Activated CD8-positive, alpha-beta T cell treated with anti-CD3 and anti-CD28 coated beads for 36 hours (primary cell): ENCODE data around the gene SETBP1. TPM values are rescaled to one million over a fixed set of nuclear protein-coding genes. Genes with fewer than 3 reads are reported as not detected.

Source experiments
- ATAC-seq: fragments of 200-7000 bp; cut with Tn5 transposase; one replicate; pipeline ENCODE4 v1.10.0; 2021; ENCODE audit warnings: mild to moderate bottlenecking, moderate library complexity
- CTCF ChIA-PET: fragments of 350-600 bp; sonication (Branson Sonifier 250); formaldehyde crosslinking; loops from one replicate; lab custom pipeline; 2021; ENCODE audit warnings: antibody characterized with exemption; lab: Charles Lee
- POLR2A ChIA-PET: fragments of 350-600 bp; sonication (Branson Sonifier 250); formaldehyde crosslinking; loops from one replicate; lab custom pipeline; 2021; ENCODE audit warnings: antibody characterized with exemption; lab: Charles Lee
- DNase-seq: peaks from one replicate; pipeline ENCODE4 v3.0.0-alpha.2; 2020
- H3K27ac Mint-ChIP-seq: one replicate; pipeline ENCODE4 v1.8.0; 2021; ENCODE audit warnings: mild to moderate bottlenecking, mixed read lengths
- H3K27me3 Mint-ChIP-seq: one replicate; pipeline ENCODE4 v1.8.0; 2021; ENCODE audit warnings: mixed read lengths
- H3K36me3 Mint-ChIP-seq: one replicate; pipeline ENCODE4 v1.8.0; 2021; ENCODE audit warnings: low read depth, mixed read lengths
- H3K4me1 Mint-ChIP-seq: one replicate; pipeline ENCODE4 v1.8.0; 2021; ENCODE audit warnings: low read depth, mixed read lengths
- H3K4me3 Mint-ChIP-seq: one replicate; pipeline ENCODE4 v1.8.0; 2021; ENCODE audit warnings: mild to moderate bottlenecking, moderate library complexity, mixed read lengths
- H3K9me3 Mint-ChIP-seq: one replicate; pipeline ENCODE4 v1.8.0; 2021; ENCODE audit warnings: mixed read lengths
- intact Hi-C: fragments of 100-400 bp; cut with micrococcal nuclease; formaldehyde crosslinking; loops from one replicate; pipeline ENCODE4 v1.10.0; 2022
- microRNA-seq: library from miRNA; unstranded; fragments of <30 nt; microRNA quantifications from one replicate; pipeline ENCODE4 v1.2.0, GENCODE V29; 2022; ENCODE audit warnings: borderline microRNAs expressed, borderline replicate concordance
- total RNA-seq, 2 experiments: library from RNA; stranded (reverse); gene quantifications; one replicate each; pipeline ENCODE4 v1.2.3, GENCODE V29; 2021
- TF ChIP-seq, protein P1 (sequence below): fragments of 200-600 bp; IDR thresholded peaks from one replicate; pipeline ENCODE4 v1.8.0; 2022; ENCODE audit warnings: antibody characterized with exemption, mild to moderate bottlenecking

SETBP1 gene
- total RNA-seq, 2 experiments from 2014 or later, result 10.2 to 10.4 TPM

DNA sequence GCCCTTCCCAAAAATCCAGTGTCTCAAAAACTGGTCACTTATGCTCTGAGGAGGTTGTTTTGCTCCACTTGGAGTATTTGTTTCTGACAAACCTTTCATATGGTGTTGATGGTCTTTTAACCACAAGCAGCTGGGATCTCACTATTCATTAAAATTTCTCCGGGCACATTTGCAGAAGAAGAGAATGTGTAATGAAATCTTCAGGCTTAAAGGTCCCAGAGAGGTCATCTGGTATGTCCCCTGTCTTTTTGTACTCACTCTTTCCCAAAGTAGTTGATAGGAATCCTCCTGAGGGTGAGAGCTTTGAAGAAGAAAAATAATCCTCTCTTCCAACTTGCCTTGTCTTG, 430.8 kb downstream of the SETBP1 start:
- CTCF ChIA-PET, result no interaction called here

DNA sequence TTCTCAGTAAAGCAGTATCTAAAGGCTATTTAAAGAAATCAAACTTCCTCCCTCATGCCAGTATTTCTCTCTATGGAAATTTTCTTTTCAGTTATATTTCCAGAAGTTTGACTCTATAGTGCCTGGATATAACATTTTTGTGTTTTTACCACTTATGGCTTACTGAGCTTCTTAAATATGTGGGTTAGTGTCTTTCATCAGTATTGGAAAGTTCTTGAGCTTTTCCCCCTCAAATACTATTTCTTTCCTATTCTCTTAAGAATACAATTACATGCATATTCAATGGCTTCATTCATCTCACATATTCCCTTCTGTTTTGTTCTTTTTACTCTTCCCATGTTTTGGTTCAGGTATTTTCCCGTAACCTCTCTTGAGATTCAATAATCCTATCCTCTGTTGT, 432.0 kb downstream of the SETBP1 start:
- intact Hi-C loops, result no loop called here
- CTCF ChIA-PET, result no interaction called here
- Mint-ChIP-seq H3K4me3 (no peak overlapping the region), H3K27ac (no peak overlapping the region), H3K4me1 (no peaks in the 10 kb centered on the region), H3K27me3 (peaks cover 6% of the 10 kb centered on the region), H3K36me3 (no peaks in the 10 kb centered on the region), H3K9me3 (no peaks in the 10 kb centered on the region)
- TF ChIP-seq, protein P1, sequence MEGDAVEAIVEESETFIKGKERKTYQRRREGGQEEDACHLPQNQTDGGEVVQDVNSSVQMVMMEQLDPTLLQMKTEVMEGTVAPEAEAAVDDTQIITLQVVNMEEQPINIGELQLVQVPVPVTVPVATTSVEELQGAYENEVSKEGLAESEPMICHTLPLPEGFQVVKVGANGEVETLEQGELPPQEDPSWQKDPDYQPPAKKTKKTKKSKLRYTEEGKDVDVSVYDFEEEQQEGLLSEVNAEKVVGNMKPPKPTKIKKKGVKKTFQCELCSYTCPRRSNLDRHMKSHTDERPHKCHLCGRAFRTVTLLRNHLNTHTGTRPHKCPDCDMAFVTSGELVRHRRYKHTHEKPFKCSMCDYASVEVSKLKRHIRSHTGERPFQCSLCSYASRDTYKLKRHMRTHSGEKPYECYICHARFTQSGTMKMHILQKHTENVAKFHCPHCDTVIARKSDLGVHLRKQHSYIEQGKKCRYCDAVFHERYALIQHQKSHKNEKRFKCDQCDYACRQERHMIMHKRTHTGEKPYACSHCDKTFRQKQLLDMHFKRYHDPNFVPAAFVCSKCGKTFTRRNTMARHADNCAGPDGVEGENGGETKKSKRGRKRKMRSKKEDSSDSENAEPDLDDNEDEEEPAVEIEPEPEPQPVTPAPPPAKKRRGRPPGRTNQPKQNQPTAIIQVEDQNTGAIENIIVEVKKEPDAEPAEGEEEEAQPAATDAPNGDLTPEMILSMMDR, result no peak
- POLR2A ChIA-PET, result no interaction called here
- no peak for ATAC-seq
- no peak for DNase-seq

More for the DNA sequence above, 430.8 kb downstream of the SETBP1 start:
- TF ChIP-seq, protein P1, result no peak
- no peak overlapping the region for H3K4me3 Mint-ChIP-seq
- POLR2A ChIA-PET, result no interaction called here
- ATAC-seq (no peak), DNase-seq (no peak)
- H3K36me3 Mint-ChIP-seq, result no peaks in the 10 kb centered on the region
- H3K9me3 Mint-ChIP-seq, result no peaks in the 10 kb centered on the region
- H3K4me1 Mint-ChIP-seq, result no peaks in the 10 kb centered on the region
- intact Hi-C loops, result no loop called here
- H3K27ac Mint-ChIP-seq, result no peak overlapping the region
- H3K27me3 Mint-ChIP-seq, result peaks cover 6% of the 10 kb centered on the region

DNA sequence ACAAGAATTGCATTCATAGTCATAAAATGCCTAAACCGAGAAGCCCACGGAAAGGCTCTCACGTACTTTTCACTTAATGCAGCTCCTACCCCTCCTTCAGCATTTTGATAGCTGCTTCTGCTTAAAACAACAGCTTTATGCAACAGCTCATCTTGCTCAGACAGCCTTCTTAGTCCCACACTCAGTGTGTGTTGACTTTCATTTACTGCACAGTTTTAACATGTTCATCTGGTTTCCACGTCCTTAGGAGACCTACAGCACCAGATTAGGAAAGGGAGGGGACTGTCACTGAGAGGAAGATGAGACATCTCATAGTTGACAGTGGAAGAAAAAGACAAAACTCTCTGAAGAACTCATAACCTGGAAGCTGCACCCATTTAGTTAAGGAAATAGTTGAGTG, 435.4 kb downstream of the SETBP1 start:
- Mint-ChIP-seq H3K36me3 (no peaks in the 10 kb centered on the region), H3K9me3 (no peaks in the 10 kb centered on the region)
- CTCF ChIA-PET, result no interaction called here

More for the DNA sequence above, 435.4 kb downstream of the SETBP1 start:
- H3K4me1 Mint-ChIP-seq, result no peaks in the 10 kb centered on the region
- intact Hi-C loops, result no loop called here
- H3K27ac Mint-ChIP-seq, result no peak overlapping the region
- no peak overlapping the region for H3K4me3 Mint-ChIP-seq
- TF ChIP-seq, protein P1, result no peak
- POLR2A ChIA-PET, result no interaction called here
- ATAC-seq, result no peak
- no peak for DNase-seq
- peaks cover 8% of the 10 kb centered on the region for H3K27me3 Mint-ChIP-seq

Small RNAs within 50 kb of the gene (microRNA-seq; reads per million reads assigned to microRNA genes)
- gene MIR4319, result not detected
